ENCODE results near the gene TIGD6.

TIGD6 gene

GRCh38 chr5:149959406-149960236, 40.8 kb downstream of the TIGD6 start:
- H3K4me3 ChIP-seq (ENCODE audit: control insufficient read depth in 1 of 7, extremely low read depth in 1 of 7, insufficient read depth in 4 of 7, low read depth in 2 of 7, low read length in 6 of 7), result peak overlapping the region; percentile 48 to 86 (median 78)
- no peaks in the 10 kb centered on the region for H3K9me3 ChIP-seq (ENCODE audit: control extremely low read depth in 1 of 5, control insufficient read depth in 4 of 5, insufficient read depth in 2 of 5, low read depth in 1 of 5, low read length in 4 of 5)
- CTCF ChIA-PET, result interaction anchor here (0.8 to 16.1 kb wide), 19 partner anchors 10 to 122 kb away, joined by 3 to 305 read pairs (median 4); no protein-coding TSS in a partner anchor
- DNase-seq, result peak; percentile 62 to 64 (median 64)
- POLR2A ChIA-PET, result interaction anchor here (1.2 kb wide), 1 partner anchor 41 kb away, joined by 3 read pairs; the partner anchor contains the start of genes HMGXB3 and TIGD6
- WGBS (ENCODE audit: insufficient coverage), result 55% methylated on average over 6 of the region's 14 CpGs
- peaks cover 0 to 23% (median 22%) of the 10 kb centered on the region in 4 experiments for H3K4me1 ChIP-seq (ENCODE audit: control extremely low read depth in 1 of 4, control insufficient read depth in 4 of 4, insufficient read depth in 4 of 4, low read length in 3 of 4)
- H3K27me3 ChIP-seq (replicated peaks in 2 of 5; ENCODE audit: control insufficient read depth in 4 of 5, insufficient read depth in 5 of 5, low read length in 4 of 5), result no peaks in the 10 kb centered on the region
- peaks cover 0 to 3% (median under 1%) of the 10 kb centered on the region in 4 experiments for H3K36me3 ChIP-seq (ENCODE audit: control insufficient read depth in 4 of 4, insufficient read depth in 4 of 4, low read length in 3 of 4)
- peak overlapping the region; percentile 33 to 83 for H3K27ac ChIP-seq (ENCODE audit: insufficient read depth in 1 of 2, low read depth in 1 of 2, low read length in 2 of 2, poor library complexity in 1 of 2, severe bottlenecking in 2 of 2)

GRCh38 chr5:149957855-149958254, 42.6 kb downstream of the TIGD6 start:
- peaks cover 0 to 3% (median 0%) of the 10 kb centered on the region in 4 experiments for H3K36me3 ChIP-seq (ENCODE audit: control insufficient read depth in 4 of 4, insufficient read depth in 4 of 4, low read length in 3 of 4)
- H3K27ac ChIP-seq (ENCODE audit: insufficient read depth in 1 of 2, low read depth in 1 of 2, low read length in 2 of 2, poor library complexity in 1 of 2, severe bottlenecking in 2 of 2), result no peak overlapping the region
- WGBS (ENCODE audit: insufficient coverage), result 100% methylated on average over 2 of the region's 4 CpGs
- H3K27me3 ChIP-seq (replicated peaks in 2 of 5; ENCODE audit: control insufficient read depth in 4 of 5, insufficient read depth in 5 of 5, low read length in 4 of 5), result no peaks in the 10 kb centered on the region
- no peak for DNase-seq
- CTCF ChIA-PET, result interaction anchor here (1.3 to 16.1 kb wide), 7 partner anchors 7 to 121 kb away, joined by 3 to 305 read pairs (median 7); no protein-coding TSS in a partner anchor
- H3K4me1 ChIP-seq (ENCODE audit: control extremely low read depth in 1 of 4, control insufficient read depth in 4 of 4, insufficient read depth in 4 of 4, low read length in 3 of 4), result peaks cover 0 to 23% (median 22%) of the 10 kb centered on the region in 4 experiments
- POLR2A ChIA-PET, result no interaction called here
- H3K9me3 ChIP-seq (ENCODE audit: control extremely low read depth in 1 of 5, control insufficient read depth in 4 of 5, insufficient read depth in 2 of 5, low read depth in 1 of 5, low read length in 4 of 5), result no peaks in the 10 kb centered on the region
- H3K4me3 ChIP-seq (ENCODE audit: control insufficient read depth in 1 of 7, extremely low read depth in 1 of 7, insufficient read depth in 4 of 7, low read depth in 2 of 7, low read length in 6 of 7), result no peak overlapping the region

- no peaks in the 10 kb centered on the region for H3K27me3 ChIP-seq (replicated peaks in 2 of 5; ENCODE audit: control insufficient read depth in 4 of 5, insufficient read depth in 5 of 5, low read length in 4 of 5)
- H3K9me3 ChIP-seq (ENCODE audit: control extremely low read depth in 1 of 5, control insufficient read depth in 4 of 5, insufficient read depth in 2 of 5, low read depth in 1 of 5, low read length in 4 of 5), result no peaks in the 10 kb centered on the region
- ChIA-PET POLR2A (no interaction called here), CTCF (interaction anchor here (1.1 to 16.1 kb wide), 5 partner anchors 9 to 119 kb away, joined by 3 to 305 read pairs (median 4); no protein-coding TSS in a partner anchor)
- no peak for DNase-seq
- 100% methylated on average over 1 of the region's 5 CpGs for WGBS (ENCODE audit: insufficient coverage)
- H3K27ac ChIP-seq (ENCODE audit: insufficient read depth in 1 of 2, low read depth in 1 of 2, low read length in 2 of 2, poor library complexity in 1 of 2, severe bottlenecking in 2 of 2), result no peak overlapping the region
- no peak overlapping the region for H3K4me3 ChIP-seq (ENCODE audit: control insufficient read depth in 1 of 7, extremely low read depth in 1 of 7, insufficient read depth in 4 of 7, low read depth in 2 of 7, low read length in 6 of 7)
- H3K36me3 ChIP-seq (ENCODE audit: control insufficient read depth in 4 of 4, insufficient read depth in 4 of 4, low read length in 3 of 4), result no peaks in the 10 kb centered on the region
- peaks cover 0 to 23% (median 21%) of the 10 kb centered on the region in 4 experiments for H3K4me1 ChIP-seq (ENCODE audit: control extremely low read depth in 1 of 4, control insufficient read depth in 4 of 4, insufficient read depth in 4 of 4, low read length in 3 of 4)
Observed at GRCh38 chr5:149956685-149957084, 43.8 kb downstream of the TIGD6 start.

- 70% methylated on average over 6 of the region's 6 CpGs for WGBS (ENCODE audit: insufficient coverage)
- Histone ChIP-seq H3K9me3 (ENCODE audit: control extremely low read depth in 1 of 5, control insufficient read depth in 4 of 5, insufficient read depth in 2 of 5, low read depth in 1 of 5, low read length in 4 of 5) (no peaks in the 10 kb centered on the region), H3K36me3 (ENCODE audit: control insufficient read depth in 4 of 4, insufficient read depth in 4 of 4, low read length in 3 of 4) (no peaks in the 10 kb centered on the region), H3K27ac (ENCODE audit: insufficient read depth in 1 of 2, low read depth in 1 of 2, low read length in 2 of 2, poor library complexity in 1 of 2, severe bottlenecking in 2 of 2) (no peak overlapping the region), H3K27me3 (replicated peaks in 2 of 5; ENCODE audit: control insufficient read depth in 4 of 5, insufficient read depth in 5 of 5, low read length in 4 of 5) (no peaks in the 10 kb centered on the region), H3K4me1 (ENCODE audit: control extremely low read depth in 1 of 4, control insufficient read depth in 4 of 4, insufficient read depth in 4 of 4, low read length in 3 of 4) (peaks cover 0 to 7% (median 7%) of the 10 kb centered on the region in 4 experiments), H3K4me3 (ENCODE audit: control insufficient read depth in 1 of 7, extremely low read depth in 1 of 7, insufficient read depth in 4 of 7, low read depth in 2 of 7, low read length in 6 of 7) (no peak overlapping the region)
- POLR2A ChIA-PET, result no interaction called here
- no peak for DNase-seq
- CTCF ChIA-PET, result no interaction called here
Observed at GRCh38 chr5:149954798-149955197, 45.7 kb downstream of the TIGD6 start.

- 96% methylated on average over 7 of the region's 9 CpGs for WGBS (ENCODE audit: insufficient coverage)
- H3K27ac ChIP-seq (ENCODE audit: insufficient read depth in 1 of 2, low read depth in 1 of 2, low read length in 2 of 2, poor library complexity in 1 of 2, severe bottlenecking in 2 of 2), result no peak overlapping the region
- H3K36me3 ChIP-seq (ENCODE audit: control insufficient read depth in 4 of 4, insufficient read depth in 4 of 4, low read length in 3 of 4), result no peaks in the 10 kb centered on the region
- ChIA-PET CTCF (interaction anchor here (0.6 kb wide), 1 partner anchor 116 kb away, joined by 3 read pairs; no protein-coding TSS in a partner anchor), POLR2A (no interaction called here)
- no peak for DNase-seq
- H3K4me1 ChIP-seq (ENCODE audit: control extremely low read depth in 1 of 4, control insufficient read depth in 4 of 4, insufficient read depth in 4 of 4, low read length in 3 of 4), result no peaks in the 10 kb centered on the region
- no peaks in the 10 kb centered on the region for H3K27me3 ChIP-seq (replicated peaks in 2 of 5; ENCODE audit: control insufficient read depth in 4 of 5, insufficient read depth in 5 of 5, low read length in 4 of 5)
- no peak overlapping the region for H3K4me3 ChIP-seq (ENCODE audit: control insufficient read depth in 1 of 7, extremely low read depth in 1 of 7, insufficient read depth in 4 of 7, low read depth in 2 of 7, low read length in 6 of 7)
- no peaks in the 10 kb centered on the region for H3K9me3 ChIP-seq (ENCODE audit: control extremely low read depth in 1 of 5, control insufficient read depth in 4 of 5, insufficient read depth in 2 of 5, low read depth in 1 of 5, low read length in 4 of 5)
Observed at GRCh38 chr5:149953436-149954121, 46.9 kb downstream of the TIGD6 start.

- no peaks in the 10 kb centered on the region for H3K4me1 ChIP-seq (ENCODE audit: control extremely low read depth in 1 of 4, control insufficient read depth in 4 of 4, insufficient read depth in 4 of 4, low read length in 3 of 4)
- WGBS (ENCODE audit: insufficient coverage), result 95% methylated on average over 3 of the region's 6 CpGs
- H3K27ac ChIP-seq (ENCODE audit: insufficient read depth in 1 of 2, low read depth in 1 of 2, low read length in 2 of 2, poor library complexity in 1 of 2, severe bottlenecking in 2 of 2), result no peak overlapping the region
- no peaks in the 10 kb centered on the region for H3K9me3 ChIP-seq (ENCODE audit: control extremely low read depth in 1 of 5, control insufficient read depth in 4 of 5, insufficient read depth in 2 of 5, low read depth in 1 of 5, low read length in 4 of 5)
- H3K4me3 ChIP-seq (ENCODE audit: control insufficient read depth in 1 of 7, extremely low read depth in 1 of 7, insufficient read depth in 4 of 7, low read depth in 2 of 7, low read length in 6 of 7), result no peak overlapping the region
- ChIA-PET CTCF (interaction anchor here (0.7 to 1.7 kb wide), 5 partner anchors 7 to 330 kb away, joined by 3 to 5 read pairs (median 3); no protein-coding TSS in a partner anchor), POLR2A (no interaction called here)
- H3K27me3 ChIP-seq (replicated peaks in 2 of 5; ENCODE audit: control insufficient read depth in 4 of 5, insufficient read depth in 5 of 5, low read length in 4 of 5), result peaks cover 0 to under 1% (median 0%) of the 10 kb centered on the region in 5 experiments
- no peak for DNase-seq
- H3K36me3 ChIP-seq (ENCODE audit: control insufficient read depth in 4 of 4, insufficient read depth in 4 of 4, low read length in 3 of 4), result no peaks in the 10 kb centered on the region
Observed at GRCh38 chr5:149951138-149951749, 49.2 kb downstream of the TIGD6 start.

All from common myeloid progenitor, CD34-positive (primary cell).